Fibroblast of skin of abdomen (primary cell): Measurements from ENCODE around the gene RAET1L.
"Not testable (repeated sequence)": the region's sequence is repeated elsewhere in the genome, so short reads cannot be mapped to it uniquely, and the experiment has no call there.

Experiments
- DNase-seq: peaks from one replicate; pipeline ENCODE4 v3.0.0-alpha.2; 2013

Gene RAET1L

GRCh38 chr6:149990212-149990660 is 35.1 kb downstream of the RAET1L start:
- no peak for DNase-seq

GRCh38 chr6:149988550-149989346 is 36.6 kb downstream of the RAET1L start:
- no peak for DNase-seq

DNA sequence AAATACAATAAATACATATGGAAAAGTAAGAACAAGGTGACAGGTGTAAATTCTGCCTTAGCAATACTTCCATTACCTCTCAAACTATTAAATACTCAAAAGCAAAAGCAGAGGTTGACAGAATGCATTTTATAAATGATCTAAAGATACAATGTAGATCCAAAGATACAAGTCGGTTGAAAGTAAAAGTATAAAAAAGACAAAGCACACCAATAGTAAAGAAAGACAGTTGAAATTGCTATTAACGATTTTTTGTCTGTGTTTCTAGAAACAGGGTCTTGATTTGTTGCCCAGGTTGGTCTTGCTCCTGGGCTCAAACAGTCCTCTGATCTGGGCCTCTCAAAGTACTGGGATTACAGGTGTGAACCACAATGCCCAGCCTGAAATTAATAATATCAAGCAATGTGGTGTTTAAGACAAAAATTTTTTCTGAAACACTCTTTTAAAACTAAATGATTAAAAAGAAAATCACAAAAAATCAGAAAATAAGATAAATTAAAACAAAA is 37.7 kb downstream of the RAET1L start:
- DNase-seq: no peak

- no peak for DNase-seq
Observed at GRCh38 chr6:149985481-149985937, 39.8 kb downstream of the RAET1L start.

GRCh38 chr6:149984773-149985172 is 40.6 kb downstream of the RAET1L start:
- no peak for DNase-seq

GRCh38 chr6:149983145-149983544 is 42.2 kb downstream of the RAET1L start:
- DNase-seq: no peak

DNA sequence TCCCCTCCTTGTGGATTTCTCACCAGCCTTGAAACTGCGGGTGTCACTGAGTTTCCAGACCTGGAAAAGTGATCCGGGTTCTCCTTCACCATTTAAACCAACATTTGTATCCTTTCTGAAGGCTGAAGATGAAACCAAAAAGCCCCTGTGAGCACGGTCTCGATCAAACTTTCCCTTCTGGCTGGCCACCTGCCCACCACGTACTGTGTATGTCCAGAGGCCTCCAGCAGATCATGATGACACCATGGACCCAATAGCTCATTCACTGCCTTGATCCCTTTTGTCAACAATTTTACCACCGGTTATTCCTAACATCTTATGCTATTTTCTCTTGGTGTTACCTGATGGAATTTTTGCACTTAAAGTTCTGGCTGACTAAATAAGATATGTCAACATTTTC is 46.0 kb downstream of the RAET1L start:
- no peak for DNase-seq

- no peak for DNase-seq
Observed at GRCh38 chr6:149978610-149979009, 46.7 kb downstream of the RAET1L start.

DNA sequence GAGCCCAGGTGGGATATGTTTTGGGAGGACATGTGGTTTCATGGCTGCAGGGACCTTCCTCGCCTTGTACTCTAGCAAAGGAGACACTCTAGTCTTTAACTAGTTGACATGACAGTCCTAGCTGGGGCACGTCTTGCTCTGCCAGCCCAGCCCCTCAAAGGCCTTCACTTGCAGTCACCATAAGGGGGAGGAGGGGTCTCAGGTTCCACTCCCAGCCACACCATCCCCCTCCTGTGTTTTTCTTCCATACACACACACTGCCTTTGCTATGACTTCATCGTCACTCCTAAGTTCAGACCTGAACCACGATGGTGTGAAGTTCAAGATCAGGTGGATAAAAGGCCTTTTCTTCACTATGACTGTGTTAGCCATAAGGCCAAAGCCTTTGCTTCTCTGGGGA is 48.1 kb downstream of the RAET1L start:
- no peak for DNase-seq

DNA sequence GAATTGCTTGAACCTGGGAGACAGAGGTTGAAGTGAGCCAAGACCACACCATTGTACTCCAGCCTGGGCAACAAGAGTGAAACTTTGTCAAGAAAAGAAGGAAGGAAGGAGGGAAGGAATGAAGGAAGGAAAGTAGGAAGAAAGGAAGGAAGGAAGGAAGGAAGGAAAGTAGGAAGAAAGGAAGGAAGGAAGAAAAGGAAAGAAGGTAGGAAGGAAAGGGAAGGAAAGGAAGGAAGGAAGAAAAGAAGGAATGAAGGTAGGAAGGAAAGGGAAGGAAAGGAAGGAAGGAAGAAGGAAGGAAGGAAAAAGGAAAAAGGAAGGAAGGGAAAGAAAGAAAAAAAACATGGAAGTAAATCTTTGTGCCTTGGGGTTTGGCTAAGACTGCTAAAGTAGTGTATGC is 49.9 kb downstream of the RAET1L start:
- DNase-seq: no peak

DNA sequence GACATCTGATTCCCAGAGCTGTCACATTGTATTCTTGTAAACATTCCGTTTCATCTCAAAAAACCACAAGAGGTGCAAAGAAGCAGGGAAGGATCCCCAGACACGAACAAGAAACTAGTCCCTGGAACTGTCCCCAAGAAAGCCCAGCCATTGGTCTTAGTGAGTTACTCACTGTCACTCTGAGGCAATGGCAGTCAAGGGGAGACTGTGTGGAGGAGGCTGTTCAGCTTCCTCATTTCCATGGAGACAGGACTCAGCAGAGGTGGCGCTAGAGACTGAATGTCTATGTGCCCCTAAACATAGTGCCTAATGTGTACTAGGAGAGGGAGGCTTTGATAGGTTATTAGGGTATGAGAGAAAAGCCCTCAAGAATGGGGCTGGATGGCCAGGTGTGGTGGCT is 50.5 kb downstream of the RAET1L start:
- no peak for DNase-seq

DNA sequence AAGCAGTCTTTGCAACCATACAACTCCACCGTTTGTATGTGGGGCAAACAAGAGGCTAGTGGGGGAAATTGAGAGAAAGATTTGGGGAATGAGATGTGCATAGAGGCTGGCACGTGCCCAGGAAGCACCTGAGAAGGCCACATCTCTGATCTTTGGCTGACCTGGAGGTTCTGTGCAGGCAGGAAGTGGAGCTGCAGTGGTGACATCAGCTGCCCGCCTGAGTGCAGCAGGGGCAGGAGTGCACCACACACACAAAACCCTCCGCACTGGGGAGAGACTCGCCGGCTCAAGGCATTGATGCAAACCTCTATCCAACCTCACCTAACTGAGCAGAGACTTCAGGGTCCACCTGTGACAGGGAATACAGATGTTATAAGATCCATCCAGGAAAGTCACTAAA is 50.9 kb downstream of the RAET1L start:
- not testable (repeated sequence) for DNase-seq

- DNase-seq: no peak
Observed at GRCh38 chr6:149969635-149970034, 55.7 kb downstream of the RAET1L start.

DNA sequence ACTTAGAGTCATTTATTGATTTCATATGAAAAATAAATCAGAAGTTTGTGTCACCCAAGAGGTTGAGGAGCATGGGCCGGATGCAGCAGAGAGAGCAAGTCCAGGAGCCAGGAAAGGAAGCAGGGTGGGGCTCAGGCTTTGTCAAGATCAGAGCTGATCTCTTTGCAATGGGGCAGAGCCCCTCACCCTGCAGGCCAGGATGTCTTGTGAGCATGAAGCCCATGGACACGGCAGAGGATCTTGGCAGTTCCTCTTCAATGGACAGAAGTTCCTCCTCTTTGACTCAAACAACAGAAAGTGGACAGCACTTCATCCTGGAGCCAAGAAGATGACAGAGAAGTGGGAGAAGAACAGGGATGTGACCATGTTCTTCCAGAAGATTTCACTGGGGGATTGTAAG is 56.4 kb downstream of the RAET1L start:
- DNase-seq: not testable (repeated sequence)
